ENCODE data around the gene STT3B.

DNA sequence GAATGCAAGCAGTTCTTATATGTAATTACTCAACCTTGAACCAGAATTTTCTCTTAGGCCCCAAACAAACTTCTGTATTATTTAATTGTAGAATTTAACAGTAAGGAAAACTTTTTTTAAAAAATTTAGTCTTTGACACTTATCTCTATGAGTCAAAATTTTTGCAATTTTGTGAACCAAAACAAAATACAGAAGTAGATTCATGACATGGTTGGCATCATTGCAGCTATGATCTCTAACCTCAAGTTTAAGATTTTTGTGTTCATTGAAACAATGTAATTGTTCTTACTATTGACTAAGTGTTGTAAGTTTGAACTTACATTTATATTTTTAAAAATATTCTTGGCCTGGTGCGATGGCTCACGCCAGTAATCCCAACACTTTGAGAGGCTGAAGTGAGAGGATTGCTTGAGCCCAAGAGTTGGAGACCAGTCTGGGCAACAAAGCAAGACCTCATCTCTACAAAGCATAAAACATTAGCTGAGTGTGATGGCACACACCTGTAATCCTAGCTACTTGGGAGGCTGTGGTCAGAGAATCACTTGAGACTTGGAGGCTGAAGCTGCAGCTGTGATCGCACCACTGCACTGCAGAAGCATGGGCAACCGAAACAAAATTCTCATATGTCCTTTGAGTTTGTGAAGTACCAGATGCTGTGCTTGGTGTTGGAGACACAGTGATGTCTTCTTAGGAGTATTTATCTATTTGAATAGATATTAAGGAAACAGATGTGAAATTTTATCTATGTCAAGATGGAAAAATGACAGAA lies 39.7 kb downstream of the STT3B start:
- TF ChIP-seq ZNF274 (IDR thresholded peaks at IDR 0.05; ENCODE audit: low read depth, low read length): no peak
- TF ChIP-seq SUZ12 (IDR thresholded peaks at IDR 0.05; ENCODE audit: extremely low read depth, insufficient read depth, insufficient read length): no peak
- no peak for TF ChIP-seq YY1 (IDR thresholded peaks at IDR 0.05; ENCODE audit: insufficient read depth, insufficient read length)

All from NT2/D1 (cell line).